Measurements from ENCODE around the gene CFAP141. TPM values are rescaled to one million over a fixed set of nuclear protein-coding genes. Genes with fewer than 3 reads are reported as not detected.

The CFAP141 gene
- total and polyA plus RNA-seq, 10 donors, result not detected

DNA sequence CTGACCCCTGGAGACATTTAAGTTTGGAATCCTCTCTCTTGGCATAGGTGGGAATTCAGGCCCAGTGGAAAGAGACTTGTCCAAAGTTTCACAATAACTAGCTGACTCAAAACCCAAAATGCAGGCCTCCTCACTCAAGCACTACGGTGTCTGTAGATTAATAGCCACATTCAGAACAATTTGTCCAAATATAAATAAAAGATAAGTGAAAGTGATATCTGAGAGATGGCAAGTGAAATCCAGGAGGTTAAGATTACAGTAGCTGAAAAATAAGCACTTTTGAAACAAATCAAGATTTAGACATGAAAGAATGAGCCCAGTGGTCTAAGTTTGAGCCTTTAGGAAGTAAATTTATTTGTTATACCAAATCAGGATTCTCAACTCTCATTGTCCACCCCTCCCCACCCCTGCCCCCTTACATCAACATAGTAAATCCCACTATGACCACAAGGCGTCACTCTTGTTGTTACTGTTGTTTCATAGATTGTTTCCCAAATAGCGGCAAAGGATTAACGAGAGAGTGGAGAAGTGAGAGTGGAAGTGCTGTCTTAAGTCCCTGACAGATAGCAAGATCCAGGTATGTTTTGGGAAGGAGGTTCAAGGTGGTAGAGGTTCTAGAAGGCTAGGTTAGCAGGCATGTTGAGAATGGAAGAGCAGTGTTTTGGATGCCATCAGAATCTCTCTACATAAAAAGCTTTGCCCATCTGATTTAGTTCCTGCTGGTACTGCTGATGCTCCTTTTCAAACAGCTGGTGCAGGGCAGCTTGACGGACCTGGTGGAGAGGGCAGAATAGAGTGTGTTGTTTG lies 7.2 kb downstream of the CFAP141 start:
- 8 to 14% (median 13%) methylated on average over 5 of the region's 5 CpGs for WGBS, 5 donors
- Histone ChIP-seq H3K4me3 (no peak overlapping the region), H3K27ac (peak overlapping the region in 2 of 8 donors; percentile 2), H3K36me3 (no peaks in the 10 kb centered on the region), H3K4me1 (peaks cover 0 to 13% (median 5%) of the 10 kb centered on the region in 6 donors), H3K9me3 (no peaks in the 10 kb centered on the region), H3K27me3 (replicated peaks in 1 of 7) (no peaks in the 10 kb centered on the region)
- TF ChIP-seq POLR2A (IDR thresholded peaks at IDR 0.05), result no peak
- TF ChIP-seq, protein P1, sequence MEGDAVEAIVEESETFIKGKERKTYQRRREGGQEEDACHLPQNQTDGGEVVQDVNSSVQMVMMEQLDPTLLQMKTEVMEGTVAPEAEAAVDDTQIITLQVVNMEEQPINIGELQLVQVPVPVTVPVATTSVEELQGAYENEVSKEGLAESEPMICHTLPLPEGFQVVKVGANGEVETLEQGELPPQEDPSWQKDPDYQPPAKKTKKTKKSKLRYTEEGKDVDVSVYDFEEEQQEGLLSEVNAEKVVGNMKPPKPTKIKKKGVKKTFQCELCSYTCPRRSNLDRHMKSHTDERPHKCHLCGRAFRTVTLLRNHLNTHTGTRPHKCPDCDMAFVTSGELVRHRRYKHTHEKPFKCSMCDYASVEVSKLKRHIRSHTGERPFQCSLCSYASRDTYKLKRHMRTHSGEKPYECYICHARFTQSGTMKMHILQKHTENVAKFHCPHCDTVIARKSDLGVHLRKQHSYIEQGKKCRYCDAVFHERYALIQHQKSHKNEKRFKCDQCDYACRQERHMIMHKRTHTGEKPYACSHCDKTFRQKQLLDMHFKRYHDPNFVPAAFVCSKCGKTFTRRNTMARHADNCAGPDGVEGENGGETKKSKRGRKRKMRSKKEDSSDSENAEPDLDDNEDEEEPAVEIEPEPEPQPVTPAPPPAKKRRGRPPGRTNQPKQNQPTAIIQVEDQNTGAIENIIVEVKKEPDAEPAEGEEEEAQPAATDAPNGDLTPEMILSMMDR (IDR thresholded peaks at IDR 0.05 in 8 of 11, conservative IDR thresholded peaks at IDR 0.05 in 3 of 11), result peak; percentile 29 to 74 (median 61)
- DNase-seq, result no peak
- intact Hi-C loops (cut with DNase I; ENCODE audit: low total_unique reads), result no loop called here

DNA sequence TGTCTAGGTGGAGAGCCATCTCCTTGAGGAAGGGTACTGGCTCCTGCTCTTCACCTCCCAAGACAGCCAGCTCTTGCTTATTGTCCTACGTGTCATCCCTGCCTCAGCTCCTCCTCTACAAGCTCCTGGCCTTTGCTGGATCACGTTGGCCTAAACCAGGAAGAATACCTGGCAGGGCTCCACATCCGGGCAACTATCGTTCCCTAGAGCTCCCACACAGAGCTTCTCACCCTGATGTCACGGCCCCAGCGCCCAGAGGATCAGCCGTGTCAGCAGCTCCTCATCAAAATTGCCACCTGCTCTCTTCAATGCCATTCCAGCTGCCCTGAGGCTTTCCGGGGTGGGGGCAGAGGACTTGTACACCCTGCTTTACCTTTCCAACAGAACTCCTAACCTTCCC lies 12.3 kb downstream of the CFAP141 start:
- Histone ChIP-seq H3K27me3 (replicated peaks in 1 of 7) (no peaks in the 10 kb centered on the region), H3K36me3 (no peaks in the 10 kb centered on the region)

DNA sequence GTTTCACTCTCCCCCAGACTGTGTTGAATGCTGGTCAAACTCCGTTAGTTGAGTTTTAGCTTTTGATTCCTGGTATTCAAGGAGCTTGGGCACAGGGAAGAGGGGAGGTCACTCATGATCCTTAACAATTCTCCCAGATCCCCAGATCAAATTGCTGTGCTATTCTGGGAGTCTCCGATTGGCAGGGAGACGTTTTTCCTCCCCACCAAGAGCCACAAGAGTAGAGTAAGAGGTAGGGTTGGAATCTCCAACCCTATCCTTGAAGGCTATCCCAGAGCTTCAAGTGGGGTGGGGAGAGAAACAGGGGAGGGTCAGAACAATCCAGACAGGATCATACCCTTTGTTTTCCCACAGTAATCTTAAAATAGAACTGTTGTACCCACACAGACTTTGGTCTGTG lies 13.7 kb downstream of the CFAP141 start:
- TF ChIP-seq POLR2AphosphoS5 (IDR thresholded peaks at IDR 0.05), result no peak
- no peak for TF ChIP-seq POLR2A (IDR thresholded peaks at IDR 0.05)
- TF ChIP-seq, protein P1 (IDR thresholded peaks at IDR 0.05 in 8 of 11, conservative IDR thresholded peaks at IDR 0.05 in 3 of 11), result no peak
- intact Hi-C loops (cut with DNase I; ENCODE audit: low total_unique reads), result no loop called here
- no peaks in the 10 kb centered on the region for H3K36me3 ChIP-seq
- H3K4me3 ChIP-seq, result no peak overlapping the region
- H3K9me3 ChIP-seq, result no peaks in the 10 kb centered on the region
- peak overlapping the region in 1 of 8 donors; percentile 7 for H3K27ac ChIP-seq
- WGBS, 5 donors, result 28 to 45% (median 36%) methylated on average over 3 of the region's 3 CpGs
- peaks cover 0 to 23% (median 4%) of the 10 kb centered on the region in 6 donors for H3K4me1 ChIP-seq
- H3K27me3 ChIP-seq (replicated peaks in 1 of 7), result peaks cover 0 to 3% (median 0%) of the 10 kb centered on the region in 7 donors
- no peak for DNase-seq

More for the DNA sequence above, 12.3 kb downstream of the CFAP141 start:
- no peak for DNase-seq
- Histone ChIP-seq H3K4me3 (no peak overlapping the region), H3K27ac (no peak overlapping the region), H3K4me1 (peaks cover 0 to 23% (median 4%) of the 10 kb centered on the region in 6 donors), H3K9me3 (no peaks in the 10 kb centered on the region)
- no peak for TF ChIP-seq POLR2AphosphoS5 (IDR thresholded peaks at IDR 0.05)
- TF ChIP-seq, protein P1 (IDR thresholded peaks at IDR 0.05 in 8 of 11, conservative IDR thresholded peaks at IDR 0.05 in 3 of 11), result no peak
- intact Hi-C loops (cut with DNase I; ENCODE audit: low total_unique reads), result no loop called here
- WGBS, 5 donors, result 59 to 76% (median 69%) methylated on average over 7 to 8 of the region's 8 CpGs

DNA sequence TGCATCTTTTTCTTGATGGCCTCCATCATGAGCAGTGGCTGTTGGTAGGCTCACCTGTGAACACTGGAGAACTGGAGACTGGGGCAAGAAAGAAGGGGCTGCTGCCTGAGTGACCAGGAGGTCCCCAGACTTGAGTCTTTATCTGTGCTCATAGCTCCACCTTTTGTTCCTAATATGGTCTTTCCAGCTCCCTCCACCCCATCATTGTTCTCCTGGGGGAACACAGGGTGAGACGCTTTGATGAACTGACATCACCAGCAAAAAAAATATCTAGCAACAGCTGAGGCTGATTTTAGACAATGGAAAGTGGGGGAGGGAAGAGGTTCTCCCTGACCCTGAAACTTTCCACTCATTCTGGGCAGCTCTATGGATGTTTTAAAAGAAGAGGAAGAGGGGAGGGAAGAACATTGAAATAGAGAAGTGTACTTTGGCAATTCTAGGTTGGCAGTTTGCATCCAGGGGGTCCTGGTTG lies 14.1 kb downstream of the CFAP141 start, which contains the start of gene TPM3:
Gene TPM3 (minus strand): TSS at position 111 of the 472 bp plus-strand sequence. CDS start 82 bp downstream, at position 29.
- Histone ChIP-seq H3K36me3 (no peaks in the 10 kb centered on the region), H3K27me3 (replicated peaks in 1 of 7) (peaks cover 0 to 4% (median 0%) of the 10 kb centered on the region in 7 donors), H3K27ac (peak within 1 kb of the TSS in 2 of 8 donors; percentile 7 to 25), H3K9me3 (no peaks in the 10 kb centered on the region), H3K4me1 (peaks cover 0 to 23% (median 4%) of the 10 kb centered on the region in 6 donors), H3K4me3 (no peak within 1 kb of the TSS)
- TF ChIP-seq POLR2AphosphoS5 (IDR thresholded peaks at IDR 0.05) (no peak), POLR2A (IDR thresholded peaks at IDR 0.05) (no peak)
- TF ChIP-seq, protein P1 (IDR thresholded peaks at IDR 0.05 in 8 of 11, conservative IDR thresholded peaks at IDR 0.05 in 3 of 11), result no peak
- intact Hi-C loops (cut with DNase I; ENCODE audit: low total_unique reads), result no loop called here
- DNase-seq, result no peak
- 3 to 18% (median 7%) methylated on average over 1 of the region's 1 CpG for WGBS, 5 donors

Measured in spleen (tissue), 11 donors.